Epithelial cell of esophagus (primary cell): ENCODE data around the gene CBX8.

Source experiments
- DNase-seq: peaks from one replicate; pipeline ENCODE4 v3.0.0; 2010; ENCODE audit warnings: low read depth
- H3K4me3 ChIP-seq: 2 replicates; pipeline ENCODE4 v1.5.1; 2011; ENCODE audit warnings: mild to moderate bottlenecking, low read length, control low read depth
- TF ChIP-seq, protein P1 (sequence below): IDR thresholded peaks from 2 replicates; pipeline ENCODE4 v1.5.1; 2011; ENCODE audit warnings: low read depth, mild to moderate bottlenecking, low read length, control low read depth, inconsistent platforms; ENCODE audit not compliant: insufficient read depth; ENCODE audit errors: missing control alignments

The CBX8 gene

GRCh38 chr17:79837888-79838521, 41.1 kb upstream of the CBX8 start:
- peak overlapping the region; percentile 62 for H3K4me3 ChIP-seq
- TF ChIP-seq, protein P1, sequence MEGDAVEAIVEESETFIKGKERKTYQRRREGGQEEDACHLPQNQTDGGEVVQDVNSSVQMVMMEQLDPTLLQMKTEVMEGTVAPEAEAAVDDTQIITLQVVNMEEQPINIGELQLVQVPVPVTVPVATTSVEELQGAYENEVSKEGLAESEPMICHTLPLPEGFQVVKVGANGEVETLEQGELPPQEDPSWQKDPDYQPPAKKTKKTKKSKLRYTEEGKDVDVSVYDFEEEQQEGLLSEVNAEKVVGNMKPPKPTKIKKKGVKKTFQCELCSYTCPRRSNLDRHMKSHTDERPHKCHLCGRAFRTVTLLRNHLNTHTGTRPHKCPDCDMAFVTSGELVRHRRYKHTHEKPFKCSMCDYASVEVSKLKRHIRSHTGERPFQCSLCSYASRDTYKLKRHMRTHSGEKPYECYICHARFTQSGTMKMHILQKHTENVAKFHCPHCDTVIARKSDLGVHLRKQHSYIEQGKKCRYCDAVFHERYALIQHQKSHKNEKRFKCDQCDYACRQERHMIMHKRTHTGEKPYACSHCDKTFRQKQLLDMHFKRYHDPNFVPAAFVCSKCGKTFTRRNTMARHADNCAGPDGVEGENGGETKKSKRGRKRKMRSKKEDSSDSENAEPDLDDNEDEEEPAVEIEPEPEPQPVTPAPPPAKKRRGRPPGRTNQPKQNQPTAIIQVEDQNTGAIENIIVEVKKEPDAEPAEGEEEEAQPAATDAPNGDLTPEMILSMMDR: no peak
- peak; percentile 42 for DNase-seq

DNA sequence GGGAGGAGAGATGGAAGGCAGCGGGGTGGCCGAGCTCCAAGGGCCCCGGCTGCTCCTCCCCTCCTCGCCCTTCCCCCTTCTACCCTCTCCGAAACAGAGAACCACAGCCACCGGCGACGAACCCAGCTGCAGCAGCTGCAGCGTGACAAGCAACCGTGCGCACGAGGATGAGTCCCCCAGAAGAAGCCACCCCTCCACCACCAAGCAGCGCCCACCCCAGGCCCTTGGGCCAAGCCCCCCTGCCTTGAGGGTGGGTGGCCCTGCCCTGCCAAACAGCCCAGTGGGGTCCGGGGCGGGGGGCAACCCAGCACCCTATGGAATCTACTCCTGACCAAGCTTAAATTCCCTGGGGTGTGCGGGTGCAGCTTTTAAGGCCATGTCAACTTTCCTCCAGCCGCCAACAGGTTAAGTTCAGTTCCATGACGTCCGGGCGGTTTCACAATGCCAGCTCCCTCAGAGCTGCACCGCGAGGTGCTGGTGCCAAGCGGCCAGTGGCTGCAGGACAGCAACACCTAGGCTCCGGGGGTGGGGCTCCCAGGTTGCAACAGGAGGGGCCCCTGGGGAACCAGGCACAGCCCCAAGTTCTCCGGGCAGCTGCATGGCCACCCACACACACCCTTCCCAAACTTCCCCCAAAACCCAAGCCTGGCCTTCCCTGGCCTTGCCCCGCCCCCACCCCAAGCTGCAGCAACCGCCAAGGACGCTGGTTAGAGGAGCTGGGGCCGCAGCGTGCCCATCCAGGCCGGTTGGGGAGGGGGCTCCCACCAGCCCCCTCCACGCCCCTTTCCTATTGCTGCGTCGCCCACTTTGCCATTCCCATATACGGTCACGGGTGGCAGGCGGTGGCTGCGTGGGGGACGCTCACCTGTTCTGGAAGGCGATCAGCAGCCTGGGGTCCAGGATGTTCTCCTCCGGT, 40.4 kb upstream of the CBX8 start:
- peak overlapping the region; percentile 62 for H3K4me3 ChIP-seq
- peak; percentile 94 for DNase-seq

GRCh38 chr17:79836510-79836971, 39.7 kb upstream of the CBX8 start:
- H3K4me3 ChIP-seq: peak overlapping the region; percentile 62
- peak; percentile 67 for DNase-seq
- TF ChIP-seq, protein P1: no peak

More for the DNA sequence above, 40.4 kb upstream of the CBX8 start:
- TF ChIP-seq, protein P1: peak; percentile 32

DNA sequence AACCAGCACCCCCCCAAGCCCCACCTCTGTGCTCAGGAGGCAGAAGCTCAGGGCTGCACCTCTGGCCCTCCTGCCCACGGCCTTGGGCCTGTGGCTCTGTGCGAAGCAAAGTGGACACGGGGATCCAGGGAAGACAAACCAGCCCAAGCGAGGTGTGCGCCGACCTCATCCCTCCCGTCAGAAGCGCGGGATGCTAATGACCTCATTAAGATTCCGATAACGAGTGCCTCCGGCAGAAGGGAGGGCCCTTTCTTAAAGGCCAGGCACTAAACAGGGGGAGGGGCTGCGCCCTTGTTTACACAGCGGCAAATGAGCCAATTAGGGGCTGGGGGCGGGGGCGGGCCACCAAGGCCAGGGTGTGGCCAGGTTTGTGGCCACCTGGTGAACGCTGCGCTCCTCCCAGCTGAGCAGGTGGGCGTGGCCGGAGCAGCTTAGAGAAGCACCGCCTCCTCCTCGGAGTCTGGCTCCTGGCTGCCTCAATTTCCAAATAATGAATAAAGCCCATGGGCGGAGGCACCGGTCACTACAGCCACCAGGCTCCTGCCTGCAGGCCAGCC, 39.2 kb upstream of the CBX8 start:
- TF ChIP-seq, protein P1: no peak
- peak overlapping the region; percentile 62 for H3K4me3 ChIP-seq
- peak; percentile 56 for DNase-seq

DNA sequence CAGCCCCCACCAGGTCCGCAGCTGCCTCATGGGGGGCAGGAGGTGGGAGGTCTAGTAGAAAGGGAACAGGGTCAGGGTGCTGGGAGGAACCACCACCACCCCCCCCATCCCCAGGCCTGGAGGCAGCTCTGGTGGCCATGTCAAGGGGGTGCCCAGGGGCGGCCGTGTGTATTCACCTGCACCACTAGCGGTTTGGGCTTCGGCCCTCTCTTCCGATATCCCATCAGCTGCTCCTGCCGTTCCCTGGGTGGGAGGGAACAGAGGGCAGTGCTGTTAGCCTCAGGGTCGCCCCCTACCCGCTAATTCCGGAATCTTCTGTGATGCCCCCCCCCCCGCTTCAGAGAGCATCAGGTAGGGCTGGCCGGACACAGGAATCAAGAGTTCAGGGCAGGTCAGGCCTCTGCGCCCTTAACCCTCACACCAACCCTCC, 38.6 kb upstream of the CBX8 start:
- no peak overlapping the region for H3K4me3 ChIP-seq
- no peak for DNase-seq
- TF ChIP-seq, protein P1: no peak

DNA sequence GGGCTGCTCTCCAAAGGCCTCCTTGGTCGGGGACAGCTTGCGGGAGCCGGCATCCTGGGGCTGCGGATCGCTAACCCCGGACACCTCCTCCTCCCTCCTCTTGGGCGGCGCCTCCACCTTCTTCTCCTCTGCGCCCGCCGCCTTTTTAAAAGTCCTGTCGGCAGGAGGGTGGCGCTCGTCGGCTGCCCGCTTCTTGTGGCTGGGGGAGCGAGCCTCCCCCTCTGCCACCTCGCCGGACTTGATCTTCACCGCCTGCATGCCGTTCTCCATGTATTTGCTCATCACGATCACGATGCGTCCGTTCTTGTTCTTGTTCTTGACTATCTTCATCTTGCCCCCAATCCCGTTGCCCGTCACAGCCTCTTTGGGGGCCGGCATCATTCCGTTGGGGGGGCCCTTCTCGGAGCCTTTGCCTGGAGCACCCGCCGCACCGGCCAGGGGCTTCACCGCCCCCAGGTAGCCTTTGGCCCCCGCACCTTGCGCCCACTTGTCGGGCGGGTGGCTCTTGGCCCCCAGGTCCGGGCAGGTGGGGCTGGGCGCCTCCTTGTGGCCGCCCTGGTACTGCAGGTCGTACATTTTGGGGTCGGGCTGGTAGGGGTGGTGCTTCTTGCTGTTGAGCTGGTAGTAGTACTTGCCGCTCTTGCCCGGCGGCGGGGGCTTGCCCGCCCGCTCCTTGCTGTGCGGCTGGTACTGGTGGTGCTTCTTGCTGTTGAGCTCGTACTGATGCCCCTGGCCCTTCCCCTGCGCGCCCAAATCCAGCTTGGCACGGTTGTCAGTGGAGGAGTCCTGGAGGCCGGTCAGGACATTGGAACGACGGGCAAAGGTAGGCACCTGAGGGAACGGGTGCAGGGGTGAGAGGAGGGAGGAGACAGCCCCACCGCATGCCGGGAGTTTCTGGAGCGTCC, 37.9 kb upstream of the CBX8 start:
- TF ChIP-seq, protein P1: peak; percentile 55
- H3K4me3 ChIP-seq: no peak overlapping the region
- DNase-seq: no peak
